ENCODE results near the gene ROR1.

DNA sequence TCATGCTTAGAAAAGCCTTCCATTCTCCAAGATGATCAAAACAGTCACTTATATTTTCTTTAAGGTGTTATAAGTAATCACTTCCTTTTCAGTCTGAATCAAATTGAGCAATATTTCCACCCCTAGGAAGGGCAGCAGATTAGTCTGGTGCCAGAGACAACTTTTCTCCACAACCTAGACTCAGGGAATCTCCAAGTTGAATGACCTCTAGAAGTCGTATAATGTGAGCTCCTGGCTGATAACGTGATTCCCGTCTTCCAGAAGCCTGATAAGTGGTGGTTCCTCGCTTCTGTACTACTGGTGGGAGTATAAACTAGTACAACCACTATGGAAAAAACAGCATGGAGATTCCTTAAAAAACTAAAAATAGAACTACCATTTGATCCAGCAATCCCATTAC is 251.2 kb downstream of the ROR1 start:
- TF ChIP-seq, protein P1, sequence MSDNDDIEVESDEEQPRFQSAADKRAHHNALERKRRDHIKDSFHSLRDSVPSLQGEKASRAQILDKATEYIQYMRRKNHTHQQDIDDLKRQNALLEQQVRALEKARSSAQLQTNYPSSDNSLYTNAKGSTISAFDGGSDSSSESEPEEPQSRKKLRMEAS (IDR thresholded peaks at IDR 0.05; ENCODE audit: low read depth, low read length): no peak
- TF ChIP-seq POLR2A (IDR thresholded peaks at IDR 0.05; ENCODE audit: low read depth, low read length): no peak
